Measurements from ENCODE around the gene NF2.

NF2 gene

GRCh38 chr22:29627196-29627535 lies 23.7 kb downstream of the NF2 start:
- DNase-seq = no peak
- Histone ChIP-seq H3K4me3 (ENCODE audit: low read depth, low read length) (no peak overlapping the region), H3K27me3 (no peaks in the 10 kb centered on the region), H3K36me3 (no peaks in the 10 kb centered on the region), H3K9me3 (no peaks in the 10 kb centered on the region), H3K4me1 (peaks cover 5% of the 10 kb centered on the region)
- TF ChIP-seq CTCF (IDR thresholded peaks at IDR 0.05; ENCODE audit: low read depth, low read length) = no peak

GRCh38 chr22:29628996-29629902 lies 25.8 kb downstream of the NF2 start:
- no peak for TF ChIP-seq CTCF (IDR thresholded peaks at IDR 0.05; ENCODE audit: low read depth, low read length)
- no peak for DNase-seq
- H3K27me3 ChIP-seq = no peaks in the 10 kb centered on the region
- no peak overlapping the region for H3K4me3 ChIP-seq (ENCODE audit: low read depth, low read length)
- H3K36me3 ChIP-seq = no peaks in the 10 kb centered on the region
- H3K9me3 ChIP-seq = no peaks in the 10 kb centered on the region
- peaks cover 5% of the 10 kb centered on the region for H3K4me1 ChIP-seq

GRCh38 chr22:29629903-29630516 lies 26.6 kb downstream of the NF2 start:
- peaks cover 5% of the 10 kb centered on the region for H3K4me1 ChIP-seq
- H3K36me3 ChIP-seq = no peaks in the 10 kb centered on the region
- H3K27me3 ChIP-seq = no peaks in the 10 kb centered on the region
- H3K4me3 ChIP-seq (ENCODE audit: low read depth, low read length) = no peak overlapping the region
- no peak for DNase-seq
- no peaks in the 10 kb centered on the region for H3K9me3 ChIP-seq
- TF ChIP-seq CTCF (IDR thresholded peaks at IDR 0.05; ENCODE audit: low read depth, low read length) = no peak

- TF ChIP-seq CTCF (IDR thresholded peaks at IDR 0.05; ENCODE audit: low read depth, low read length) = no peak
- no peaks in the 10 kb centered on the region for H3K27me3 ChIP-seq
- no peak for DNase-seq
- no peaks in the 10 kb centered on the region for H3K9me3 ChIP-seq
- H3K36me3 ChIP-seq = no peaks in the 10 kb centered on the region
- H3K4me1 ChIP-seq = peaks cover 5% of the 10 kb centered on the region
- no peak overlapping the region for H3K4me3 ChIP-seq (ENCODE audit: low read depth, low read length)
Observed at GRCh38 chr22:29630987-29631386, 27.6 kb downstream of the NF2 start.

GRCh38 chr22:29631725-29632124 lies 28.3 kb downstream of the NF2 start:
- DNase-seq = no peak
- Histone ChIP-seq H3K36me3 (no peaks in the 10 kb centered on the region), H3K4me3 (ENCODE audit: low read depth, low read length) (no peak overlapping the region), H3K9me3 (no peaks in the 10 kb centered on the region), H3K4me1 (peaks cover 5% of the 10 kb centered on the region), H3K27me3 (no peaks in the 10 kb centered on the region)
- no peak for TF ChIP-seq CTCF (IDR thresholded peaks at IDR 0.05; ENCODE audit: low read depth, low read length)

GRCh38 chr22:29632672-29633071 lies 29.2 kb downstream of the NF2 start:
- no peak overlapping the region for H3K4me3 ChIP-seq (ENCODE audit: low read depth, low read length)
- DNase-seq = no peak
- no peaks in the 10 kb centered on the region for H3K9me3 ChIP-seq
- H3K27me3 ChIP-seq = no peaks in the 10 kb centered on the region
- no peak for TF ChIP-seq CTCF (IDR thresholded peaks at IDR 0.05; ENCODE audit: low read depth, low read length)
- peaks cover 5% of the 10 kb centered on the region for H3K4me1 ChIP-seq
- 0 out of 2 replicates have a peak, but pooled peaks cover under 1% of the 10 kb centered on the region for H3K36me3 ChIP-seq

All from BE2C (cell line).